ENCODE measurements around the gene MCCD1. TPM values are rescaled to one million over a fixed set of nuclear protein-coding genes. Genes with fewer than 3 reads are reported as not detected.

MCCD1 gene
- total and polyA plus RNA-seq, 5 donors: not detected

Other genes starting within 250 kb of the MCCD1 start
- gene HLA-B, start 171.8 kb upstream of the MCCD1 start, total RNA-seq: 100 to 1,000 TPM; 283 to 475 (median 403) TPM
- 448 TPM for gene HLA-B, start 171.8 kb upstream of the MCCD1 start, polyA plus RNA-seq
- 10 to 100 TPM; 10.1 to 13.6 (median 11.3) TPM for gene MICA, start 125.4 kb upstream of the MCCD1 start, total RNA-seq
- gene MICA, start 125.4 kb upstream of the MCCD1 start, polyA plus RNA-seq: 8.8 TPM
- gene MICB, start 30.8 kb upstream of the MCCD1 start, total RNA-seq: 1 to 10 TPM; 1.6 to 1.8 (median 1.6) TPM
- gene MICB, start 30.8 kb upstream of the MCCD1 start, polyA plus RNA-seq: 1.2 TPM
- gene DDX39B, start 13.0 kb downstream of the MCCD1 start, total RNA-seq: 100 to 1,000 TPM; 196 to 235 (median 212) TPM
- gene DDX39B, start 13.0 kb downstream of the MCCD1 start, polyA plus RNA-seq: 145 TPM
- 1 to 10 TPM; 1.7 to 3.8 (median 2.6) TPM for gene ATP6V1G2, start 17.6 kb downstream of the MCCD1 start, total RNA-seq
- gene ATP6V1G2, start 17.6 kb downstream of the MCCD1 start, polyA plus RNA-seq: 2.8 TPM
- 10 to 100 TPM; 12.2 to 19.3 (median 14.6) TPM for gene NFKBIL1, start 18.6 kb downstream of the MCCD1 start, total RNA-seq
- 16.7 TPM for gene NFKBIL1, start 18.6 kb downstream of the MCCD1 start, polyA plus RNA-seq
- gene LTA, start 43.3 kb downstream of the MCCD1 start, total RNA-seq: not detected
- gene LTA, start 43.3 kb downstream of the MCCD1 start, polyA plus RNA-seq: 0.07 TPM
- gene TNF, start 46.6 kb downstream of the MCCD1 start, total RNA-seq: under 1 TPM; 0.42 to 0.71 (median 0.53) TPM
- 0.23 TPM for gene TNF, start 46.6 kb downstream of the MCCD1 start, polyA plus RNA-seq
- 1 to 10 TPM in 1 of 4 donors, under 1 TPM in 2, not detected in 1; 0.59 to 1.5 (median 0.60) TPM for gene LTB, start 53.5 kb downstream of the MCCD1 start, total RNA-seq
- gene LTB, start 53.5 kb downstream of the MCCD1 start, polyA plus RNA-seq: 0.61 TPM
- 10 to 100 TPM; 10.2 to 16.6 (median 12.4) TPM for gene LST1, start 57.3 kb downstream of the MCCD1 start, total RNA-seq
- 7.8 TPM for gene LST1, start 57.3 kb downstream of the MCCD1 start, polyA plus RNA-seq
- gene NCR3, start 64.0 kb downstream of the MCCD1 start, total RNA-seq: under 1 TPM in 2 of 4 donors, not detected in 2; 0.26 to 0.31 TPM
- 0.11 TPM for gene NCR3, start 64.0 kb downstream of the MCCD1 start, polyA plus RNA-seq
- gene AIF1, start 86.3 kb downstream of the MCCD1 start, total RNA-seq: 10 to 100 TPM; 17.9 to 29.9 (median 21.3) TPM
- 14.7 TPM for gene AIF1, start 86.3 kb downstream of the MCCD1 start, polyA plus RNA-seq
- 100 to 1,000 TPM in 2 of 4 donors, 10 to 100 TPM in 2; 96.9 to 110 (median 103) TPM for gene PRRC2A, start 91.8 kb downstream of the MCCD1 start, total RNA-seq
- gene PRRC2A, start 91.8 kb downstream of the MCCD1 start, polyA plus RNA-seq: 95.2 TPM
- 100 to 1,000 TPM; 230 to 260 (median 256) TPM for gene BAG6, start 123.7 kb downstream of the MCCD1 start, total RNA-seq
- gene BAG6, start 123.7 kb downstream of the MCCD1 start, polyA plus RNA-seq: 226 TPM
- gene APOM, start 126.9 kb downstream of the MCCD1 start, total RNA-seq: 1 to 10 TPM in 2 of 4 donors, under 1 TPM in 2; 0.48 to 2.8 (median 1.4) TPM
- 3.9 TPM for gene APOM, start 126.9 kb downstream of the MCCD1 start, polyA plus RNA-seq
- 10 to 100 TPM; 18.5 to 20.7 (median 20.1) TPM for gene C6orf47, start 131.8 kb downstream of the MCCD1 start, total RNA-seq
- 21.2 TPM for gene C6orf47, start 131.8 kb downstream of the MCCD1 start, polyA plus RNA-seq
- gene GPANK1, start 136.0 kb downstream of the MCCD1 start, total RNA-seq: 10 to 100 TPM; 16.8 to 23.9 (median 20.0) TPM
- 24.6 TPM for gene GPANK1, start 136.0 kb downstream of the MCCD1 start, polyA plus RNA-seq
- 100 to 1,000 TPM; 110 to 123 (median 116) TPM for gene CSNK2B, start 137.1 kb downstream of the MCCD1 start, total RNA-seq
- gene CSNK2B, start 137.1 kb downstream of the MCCD1 start, polyA plus RNA-seq: 158 TPM
- gene LY6G5B, start 141.0 kb downstream of the MCCD1 start, total RNA-seq: 1 to 10 TPM; 4.0 to 8.7 (median 5.9) TPM
- gene LY6G5B, start 141.0 kb downstream of the MCCD1 start, polyA plus RNA-seq: 4.6 TPM
- gene LY6G5C, start 152.1 kb downstream of the MCCD1 start, total RNA-seq: 1 to 10 TPM; 2.1 to 3.8 (median 2.3) TPM
- 5.0 TPM for gene LY6G5C, start 152.1 kb downstream of the MCCD1 start, polyA plus RNA-seq
- 10 to 100 TPM; 28.4 to 37.0 (median 31.7) TPM for gene ABHD16A, start 174.4 kb downstream of the MCCD1 start, total RNA-seq
- 28.1 TPM for gene ABHD16A, start 174.4 kb downstream of the MCCD1 start, polyA plus RNA-seq
- not detected for gene LY6G6F, start 177.9 kb downstream of the MCCD1 start, total RNA-seq
- not detected for gene LY6G6F, start 177.9 kb downstream of the MCCD1 start, polyA plus RNA-seq
- gene LY6G6D, start 186.4 kb downstream of the MCCD1 start, total RNA-seq: not detected
- gene LY6G6D, start 186.4 kb downstream of the MCCD1 start, polyA plus RNA-seq: not detected
- gene LY6G6C, start 192.8 kb downstream of the MCCD1 start, total RNA-seq: not detected
- 0.18 TPM for gene LY6G6C, start 192.8 kb downstream of the MCCD1 start, polyA plus RNA-seq
- under 1 TPM in 3 of 4 donors, not detected in 1; 0.31 to 0.37 (median 0.35) TPM for gene MPIG6B, start 194.4 kb downstream of the MCCD1 start, total RNA-seq
- 0.20 TPM for gene MPIG6B, start 194.4 kb downstream of the MCCD1 start, polyA plus RNA-seq
- 10 to 100 TPM; 42.4 to 55.6 (median 49.3) TPM for gene DDAH2, start 200.3 kb downstream of the MCCD1 start, total RNA-seq
- 57.4 TPM for gene DDAH2, start 200.3 kb downstream of the MCCD1 start, polyA plus RNA-seq
- 100 to 1,000 TPM in 3 of 4 donors, 10 to 100 TPM in 1; 99.4 to 153 (median 116) TPM for gene CLIC1, start 207.6 kb downstream of the MCCD1 start, total RNA-seq
- 116 TPM for gene CLIC1, start 207.6 kb downstream of the MCCD1 start, polyA plus RNA-seq
- gene MSH5, start 211.0 kb downstream of the MCCD1 start, total RNA-seq: 1 to 10 TPM; 2.6 to 3.2 (median 3.0) TPM
- 1.8 TPM for gene MSH5, start 211.0 kb downstream of the MCCD1 start, polyA plus RNA-seq
- under 1 TPM in 1 of 4 donors, not detected in 3; 0.50 TPM for gene SAPCD1, start 233.7 kb downstream of the MCCD1 start, total RNA-seq
- 0.25 TPM for gene SAPCD1, start 233.7 kb downstream of the MCCD1 start, polyA plus RNA-seq
- gene VWA7, start 248.4 kb downstream of the MCCD1 start, total RNA-seq: 10 to 100 TPM in 1 of 4 donors, 1 to 10 TPM in 3; 3.4 to 12.8 (median 8.2) TPM
- 3.2 TPM for gene VWA7, start 248.4 kb downstream of the MCCD1 start, polyA plus RNA-seq